NT2/D1 (cell line): ENCODE measurements around the gene COL9A3.
A peak's percentile ranks its signal among the peaks of the same experiment; 100 is the strongest.

Experiments
- DNase-seq: peaks from one replicate; pipeline ENCODE4 v3.0.0-alpha.2; 2011; ENCODE audit warnings: low read depth, low spot score
- H3K27me3 ChIP-seq: 2 replicates; pipeline ENCODE4 v1.6.0; 2011; ENCODE audit warnings: mild to moderate bottlenecking; ENCODE audit not compliant: insufficient read length, insufficient read depth
- H3K36me3 ChIP-seq: 2 replicates; pipeline ENCODE4 v1.6.1; 2011; ENCODE audit warnings: mild to moderate bottlenecking, low read length, mixed read lengths; ENCODE audit not compliant: insufficient read depth, insufficient read length
- H3K4me1 ChIP-seq: 2 replicates; pipeline ENCODE4 v1.5.1; 2011; ENCODE audit not compliant: insufficient read depth, insufficient read length
- H3K4me3 ChIP-seq: 2 replicates; pipeline ENCODE4 v1.5.1; 2011; ENCODE audit warnings: low read depth; ENCODE audit not compliant: insufficient read length
- H3K9ac ChIP-seq: 2 replicates; pipeline ENCODE4 v1.6.0; 2011; ENCODE audit warnings: low read depth; ENCODE audit not compliant: insufficient read length
- H3K9me3 ChIP-seq: 2 replicates; pipeline ENCODE4 v1.5.1; 2011; ENCODE audit warnings: mild to moderate bottlenecking, low read length; ENCODE audit not compliant: insufficient read depth
- SUZ12 ChIP-seq: IDR thresholded peaks from 2 replicates; pipeline ENCODE4 v1.6.1; 2011; ENCODE audit not compliant: insufficient read length, insufficient read depth; ENCODE audit errors: extremely low read depth
- YY1 ChIP-seq: IDR thresholded peaks from 2 replicates; pipeline ENCODE4 v1.6.1; 2011; ENCODE audit not compliant: insufficient read length, insufficient read depth
- ZNF274 ChIP-seq: IDR thresholded peaks from 2 replicates; pipeline ENCODE4 v1.6.1; 2011; ENCODE audit warnings: mild to moderate bottlenecking, low read depth, low read length

COL9A3 gene

GRCh38 chr20:62820208-62820961 is 3.5 kb downstream of the COL9A3 start:
- Histone ChIP-seq H3K4me1 (peaks cover 53% of the 10 kb centered on the region), H3K9ac (peak overlapping the region; percentile 64), H3K4me3 (no peak overlapping the region), H3K9me3 (no peaks in the 10 kb centered on the region), H3K36me3 (peaks cover 61% of the 10 kb centered on the region), H3K27me3 (no peaks in the 10 kb centered on the region)
- TF ChIP-seq ZNF274 (no peak), YY1 (no peak), SUZ12 (no peak)
- no peak for DNase-seq

- Histone ChIP-seq H3K27me3 (no peaks in the 10 kb centered on the region), H3K36me3 (peaks cover 69% of the 10 kb centered on the region), H3K4me3 (no peak overlapping the region), H3K9ac (peak overlapping the region; percentile 64), H3K4me1 (peaks cover 59% of the 10 kb centered on the region), H3K9me3 (no peaks in the 10 kb centered on the region)
- TF ChIP-seq ZNF274 = no peak
- TF ChIP-seq SUZ12 = no peak
- no peak for TF ChIP-seq YY1
- DNase-seq = no peak
These were observed 4.3 kb downstream of the COL9A3 start for GRCh38 chr20:62820962-62821725.

- H3K27me3 ChIP-seq = no peaks in the 10 kb centered on the region
These were observed 4.9 kb downstream of the COL9A3 start for GRCh38 chr20:62821726-62822210.

GRCh38 chr20:62822239-62822787 is 5.5 kb downstream of the COL9A3 start:
- H3K4me3 ChIP-seq = no peak overlapping the region
- DNase-seq = no peak
- no peak overlapping the region for H3K9ac ChIP-seq
- TF ChIP-seq YY1 = no peak
- TF ChIP-seq ZNF274 = no peak
- no peak for TF ChIP-seq SUZ12
- H3K9me3 ChIP-seq = no peaks in the 10 kb centered on the region
- peaks cover 59% of the 10 kb centered on the region for H3K4me1 ChIP-seq
- peaks cover 80% of the 10 kb centered on the region for H3K36me3 ChIP-seq
- no peaks in the 10 kb centered on the region for H3K27me3 ChIP-seq

More at GRCh38 chr20:62821726-62822210, 4.9 kb downstream of the COL9A3 start:
- Histone ChIP-seq H3K4me3 (no peak overlapping the region), H3K36me3 (peaks cover 75% of the 10 kb centered on the region), H3K9ac (no peak overlapping the region), H3K9me3 (no peaks in the 10 kb centered on the region), H3K4me1 (peaks cover 59% of the 10 kb centered on the region)
- TF ChIP-seq SUZ12 (no peak), ZNF274 (no peak), YY1 (no peak)
- no peak for DNase-seq

- H3K4me1 ChIP-seq = peaks cover 63% of the 10 kb centered on the region
These were observed 6.2 kb downstream of the COL9A3 start for GRCh38 chr20:62822788-62823651.

GRCh38 chr20:62823688-62824475 is 7.0 kb downstream of the COL9A3 start:
- H3K4me1 ChIP-seq = peaks cover 55% of the 10 kb centered on the region
- no peak for TF ChIP-seq SUZ12
- no peak for TF ChIP-seq YY1
- TF ChIP-seq ZNF274 = no peak
- no peak overlapping the region for H3K4me3 ChIP-seq
- peak overlapping the region; percentile 72 for H3K9ac ChIP-seq
- peak; percentile 66 for DNase-seq
- no peaks in the 10 kb centered on the region for H3K27me3 ChIP-seq
- H3K36me3 ChIP-seq = peaks cover 92% of the 10 kb centered on the region
- H3K9me3 ChIP-seq = no peaks in the 10 kb centered on the region

More at GRCh38 chr20:62822788-62823651, 6.2 kb downstream of the COL9A3 start:
- Histone ChIP-seq H3K9me3 (no peaks in the 10 kb centered on the region), H3K4me3 (no peak overlapping the region), H3K9ac (peak overlapping the region; percentile 46), H3K27me3 (no peaks in the 10 kb centered on the region), H3K36me3 (peaks cover 87% of the 10 kb centered on the region)
- DNase-seq = no peak
- no peak for TF ChIP-seq YY1
